ENCODE data around the gene EML6.

The EML6 gene

DNA sequence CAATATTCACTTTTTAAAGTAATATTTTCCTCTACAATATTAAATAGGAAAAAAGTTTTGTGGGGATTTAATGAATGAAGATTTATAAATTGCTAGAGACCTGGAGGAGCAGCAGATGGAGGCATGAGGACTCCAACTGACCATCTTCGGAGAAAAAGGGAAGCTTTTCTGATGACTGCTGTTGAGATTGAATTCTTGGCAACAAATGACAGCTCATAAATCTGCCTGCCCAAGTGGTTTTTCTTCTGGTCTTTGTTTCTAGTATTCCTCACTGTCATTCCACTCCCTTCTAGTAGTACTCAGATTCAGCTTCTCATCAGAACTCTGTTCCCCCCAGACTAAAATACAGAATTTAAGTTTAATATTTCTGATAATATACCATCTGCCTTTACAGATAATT lies 157.0 kb downstream of the EML6 start:
- no peak for DNase-seq (ENCODE audit: low spot score)

DNA sequence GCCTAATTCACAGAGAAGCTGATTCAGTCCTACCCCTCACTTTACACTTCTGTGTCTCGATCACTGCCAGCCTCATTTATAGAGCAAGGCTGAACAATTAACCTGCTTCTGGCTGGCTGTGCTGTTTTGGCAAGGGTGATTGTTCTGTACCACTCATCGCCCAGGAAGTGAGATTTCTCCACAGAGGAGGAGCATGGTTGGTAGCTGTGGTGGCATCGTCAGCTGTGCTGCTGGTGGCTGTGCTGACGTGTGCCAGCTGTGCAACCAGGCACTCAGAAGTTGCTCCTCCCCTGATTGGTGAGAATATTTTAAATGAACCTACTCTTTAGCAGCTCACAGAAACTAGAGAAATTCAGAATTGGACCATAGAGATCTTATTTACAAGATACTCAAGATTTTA lies 158.3 kb downstream of the EML6 start:
- DNase-seq (ENCODE audit: low spot score), result no peak

DNA sequence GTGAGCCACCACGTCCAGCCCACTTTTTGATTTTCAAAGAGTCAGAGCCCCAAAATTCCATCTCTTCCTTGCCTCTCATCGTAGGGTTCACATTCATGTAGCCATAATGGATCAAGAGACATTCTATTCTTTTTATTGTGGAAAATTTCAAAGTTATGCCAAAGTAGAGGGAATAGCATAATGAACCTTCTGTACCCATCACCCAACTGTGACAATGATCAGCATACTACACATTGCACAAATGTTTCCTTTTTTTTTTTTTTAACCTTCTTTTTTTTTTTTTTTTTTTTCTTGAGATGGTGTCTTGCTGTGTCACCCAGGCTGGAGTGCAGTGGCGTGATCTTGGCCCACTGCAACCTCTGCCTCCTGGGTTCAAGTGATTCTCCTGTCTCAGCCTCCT lies 162.4 kb downstream of the EML6 start:
- no peak for DNase-seq (ENCODE audit: low spot score)

DNA sequence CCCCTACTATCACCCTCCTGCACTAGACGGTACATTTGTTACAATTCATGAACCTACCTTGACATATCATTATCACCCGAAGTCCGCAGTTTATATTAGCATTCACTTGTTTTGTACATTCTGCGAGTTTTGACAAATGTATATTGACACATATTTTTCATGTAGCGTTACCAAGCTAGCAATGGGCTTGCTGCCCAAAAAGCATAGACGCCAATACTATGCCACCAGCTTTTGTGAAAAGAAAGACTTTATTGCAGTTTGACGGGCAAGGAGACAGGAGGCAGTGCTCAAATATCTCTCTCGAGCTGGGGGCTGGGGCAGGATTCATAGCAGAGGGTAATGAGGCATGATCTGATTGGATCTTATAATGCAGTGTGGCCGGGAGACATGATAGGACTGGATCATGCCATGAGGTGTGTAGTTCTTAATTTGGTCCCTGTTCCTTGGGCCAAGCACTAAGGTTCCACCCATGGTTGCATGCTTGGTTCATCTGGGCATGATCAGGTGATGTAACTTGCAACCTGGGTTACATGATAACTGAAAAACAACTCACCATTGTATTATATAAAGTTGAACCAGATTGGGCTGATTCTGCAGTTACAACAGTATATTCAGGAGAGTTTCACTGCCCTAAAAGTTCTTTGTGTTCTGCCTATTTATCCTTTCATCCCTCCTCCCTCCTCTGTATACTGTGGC lies 164.5 kb downstream of the EML6 start:
- no peak for DNase-seq (ENCODE audit: low spot score)

DNA sequence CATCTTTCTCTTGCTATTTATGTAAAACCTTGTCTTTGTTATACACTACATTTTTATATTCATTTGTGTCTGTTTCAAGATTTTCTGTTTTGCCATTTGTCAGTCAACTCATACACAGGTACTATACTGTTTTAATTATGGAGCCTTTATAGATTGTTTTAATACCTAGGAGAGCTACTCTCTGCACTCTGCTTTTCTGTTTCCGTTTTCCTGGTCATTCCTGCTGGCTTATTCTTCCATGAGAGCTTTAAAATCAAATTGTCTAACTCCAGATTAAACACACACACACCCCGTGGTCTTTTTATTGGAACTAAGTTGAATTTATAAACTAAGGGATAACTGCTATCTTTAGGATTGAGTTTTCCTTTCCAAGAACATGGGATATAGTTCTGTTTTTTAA lies 165.6 kb downstream of the EML6 start:
- DNase-seq (ENCODE audit: low spot score), result no peak

DNA sequence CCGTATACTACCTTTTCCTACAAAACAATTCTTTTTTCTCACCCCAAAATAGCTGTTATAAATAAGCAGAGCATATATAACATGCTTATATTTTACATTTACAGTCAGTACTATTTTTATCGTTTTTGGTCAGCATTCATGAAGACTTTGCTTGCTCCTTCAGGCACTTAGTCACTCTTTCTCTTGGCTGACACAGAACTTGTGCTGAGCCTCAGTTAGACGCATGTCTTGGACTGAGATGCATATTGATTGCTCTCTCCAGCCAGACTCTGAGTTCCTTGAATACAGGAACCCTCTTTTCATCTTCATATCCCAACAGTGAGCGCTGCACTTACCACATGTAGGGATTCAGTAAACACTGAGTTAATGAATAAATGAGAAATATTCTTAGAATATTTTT lies 168.4 kb downstream of the EML6 start:
- DNase-seq (ENCODE audit: low spot score), result no peak

DNA sequence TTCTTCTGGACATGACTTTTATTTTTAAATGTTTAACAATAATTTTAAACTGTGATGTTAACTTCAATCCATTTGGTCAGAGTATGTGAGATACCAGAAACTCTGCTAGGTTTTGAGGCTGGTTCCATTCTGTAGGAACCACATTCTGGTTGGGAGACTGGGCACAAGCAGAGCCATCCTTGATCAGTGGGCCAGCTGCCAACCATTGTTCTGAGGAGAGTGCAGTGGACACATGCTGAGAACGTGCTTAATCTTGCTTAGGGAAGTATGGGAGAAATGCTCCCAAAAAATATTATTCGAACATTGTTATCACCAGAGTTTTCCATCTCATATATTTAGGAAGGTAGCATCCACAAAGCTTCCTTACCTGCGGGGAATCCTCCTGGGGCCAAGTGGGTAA lies 171.0 kb downstream of the EML6 start:
- no peak for DNase-seq (ENCODE audit: low spot score)

DNA sequence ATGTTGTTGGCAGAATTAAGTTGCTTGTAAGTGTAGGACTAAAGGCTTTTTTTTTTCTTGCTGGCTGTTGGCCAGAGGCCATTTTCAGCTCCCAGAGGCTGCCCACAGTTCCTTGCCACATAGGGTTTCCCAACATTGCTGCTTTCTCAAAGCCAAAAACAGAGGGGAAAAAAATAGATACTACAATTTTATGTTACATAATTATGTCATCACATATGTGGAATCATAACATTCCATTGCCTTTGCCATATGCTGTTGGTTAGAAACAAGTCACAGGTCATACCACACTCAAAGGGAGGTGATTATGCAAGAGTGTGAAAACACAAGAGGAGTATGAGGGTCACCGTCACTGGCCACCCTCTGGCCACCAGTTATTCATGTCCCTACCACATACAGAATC lies 172.3 kb downstream of the EML6 start:
- DNase-seq (ENCODE audit: low spot score), result peak; percentile 23

DNA sequence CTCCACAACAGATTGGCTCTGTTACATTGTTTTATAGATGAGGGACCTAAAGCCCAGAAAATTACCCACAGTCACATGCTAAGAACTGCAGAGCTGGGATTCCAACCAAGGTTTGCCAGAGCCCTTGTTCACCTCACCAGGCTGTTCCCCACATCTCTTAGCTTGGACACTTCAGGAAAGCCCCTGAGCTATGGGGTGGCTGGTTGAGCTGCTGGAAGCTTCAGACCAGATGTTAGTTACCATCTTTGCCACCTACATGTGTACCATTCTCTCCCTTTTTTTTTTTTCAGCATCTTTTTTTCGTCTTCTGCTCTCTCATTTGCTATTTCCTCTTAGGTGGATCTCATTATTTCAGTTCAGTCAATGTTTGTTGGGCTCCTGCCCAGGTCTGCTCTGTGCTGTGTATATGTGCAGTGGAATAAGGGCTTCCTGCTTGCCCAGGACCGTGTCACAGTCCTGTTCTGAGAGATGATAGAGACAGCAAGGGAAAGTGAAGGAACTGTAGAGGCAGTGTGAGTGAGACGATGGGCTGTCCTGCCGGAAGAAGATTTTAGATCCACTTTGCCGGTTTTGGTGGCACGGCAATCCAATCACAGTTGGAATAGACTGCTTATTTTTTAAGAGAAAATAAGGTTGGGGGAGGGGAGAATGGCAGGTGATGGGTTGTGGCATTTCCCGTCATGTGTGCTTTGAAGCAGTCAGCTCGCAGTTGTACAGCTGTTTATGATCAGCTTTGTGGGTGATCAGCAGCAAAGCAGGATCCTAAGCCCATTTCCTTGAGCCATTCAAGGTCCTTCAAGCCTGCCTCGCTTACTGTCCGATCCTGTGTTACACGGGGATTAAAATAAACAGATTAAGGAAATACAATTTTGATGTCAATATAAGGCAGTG lies 174.2 kb downstream of the EML6 start:
- DNase-seq (ENCODE audit: low spot score), result no peak

DNA sequence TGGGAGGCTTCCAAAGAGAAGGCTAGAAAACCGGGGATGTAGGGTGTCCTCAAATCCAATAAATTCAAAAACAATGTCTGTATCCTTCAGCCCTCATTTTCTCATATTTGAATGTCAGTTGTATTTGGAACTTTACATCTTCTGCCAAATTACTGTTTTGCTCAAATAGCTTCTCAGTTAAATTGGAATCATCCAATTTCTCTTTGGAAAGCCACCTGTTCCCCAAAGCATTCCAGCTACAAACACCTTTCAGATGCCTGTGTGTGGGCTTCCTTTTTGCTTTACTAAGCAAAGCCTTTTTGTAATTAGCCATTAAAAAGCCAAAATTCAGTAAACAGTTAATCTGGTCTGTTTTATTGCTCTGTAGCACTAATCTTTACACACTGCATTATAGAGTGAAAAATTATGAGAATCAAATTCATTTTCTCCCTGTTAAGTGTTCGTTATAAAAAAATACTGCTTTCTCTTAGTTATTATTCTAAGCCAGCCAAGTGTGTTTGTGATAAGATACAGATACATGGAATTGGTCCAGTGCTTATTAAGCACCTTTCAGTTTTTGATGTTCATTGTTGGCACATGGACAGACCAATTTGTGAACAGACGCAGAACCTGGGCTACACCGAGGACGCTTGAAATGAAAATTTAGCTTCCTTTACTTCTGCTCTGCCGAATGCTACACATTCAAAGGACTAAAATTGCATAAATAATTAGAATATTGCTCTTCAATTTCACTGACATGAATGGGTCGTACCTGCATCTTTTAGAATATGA lies 175.2 kb downstream of the EML6 start:
- DNase-seq (ENCODE audit: low spot score), result no peak

DNA sequence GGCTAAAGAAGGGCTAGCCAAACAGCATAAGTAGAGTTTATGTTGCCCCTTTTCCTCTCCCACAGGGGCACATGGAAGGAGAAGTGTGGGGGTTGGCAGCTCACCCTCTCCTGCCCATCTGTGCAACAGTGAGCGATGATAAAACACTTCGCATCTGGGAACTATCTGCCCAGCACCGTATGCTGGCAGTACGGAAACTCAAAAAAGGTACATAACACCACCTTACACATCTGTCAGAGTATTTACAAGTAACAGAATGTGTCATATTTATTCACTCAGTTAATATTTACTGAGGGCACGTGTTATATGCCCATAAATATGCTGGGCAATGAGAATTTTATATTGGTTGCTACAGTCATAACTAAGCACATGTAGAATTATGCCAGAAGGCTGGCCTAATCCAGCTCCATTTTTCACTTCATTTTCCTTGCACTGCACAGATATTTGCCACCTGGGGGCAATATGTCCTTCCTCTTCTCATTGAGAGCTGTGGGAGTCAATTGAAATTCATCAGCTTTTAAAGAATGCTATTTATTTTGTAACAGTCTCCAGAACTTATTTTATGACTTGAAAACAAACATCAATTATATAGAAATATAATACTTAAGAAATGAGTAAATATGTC lies 176.2 kb downstream of the EML6 start:
- DNase-seq (ENCODE audit: low spot score), result peak; percentile 35

DNA sequence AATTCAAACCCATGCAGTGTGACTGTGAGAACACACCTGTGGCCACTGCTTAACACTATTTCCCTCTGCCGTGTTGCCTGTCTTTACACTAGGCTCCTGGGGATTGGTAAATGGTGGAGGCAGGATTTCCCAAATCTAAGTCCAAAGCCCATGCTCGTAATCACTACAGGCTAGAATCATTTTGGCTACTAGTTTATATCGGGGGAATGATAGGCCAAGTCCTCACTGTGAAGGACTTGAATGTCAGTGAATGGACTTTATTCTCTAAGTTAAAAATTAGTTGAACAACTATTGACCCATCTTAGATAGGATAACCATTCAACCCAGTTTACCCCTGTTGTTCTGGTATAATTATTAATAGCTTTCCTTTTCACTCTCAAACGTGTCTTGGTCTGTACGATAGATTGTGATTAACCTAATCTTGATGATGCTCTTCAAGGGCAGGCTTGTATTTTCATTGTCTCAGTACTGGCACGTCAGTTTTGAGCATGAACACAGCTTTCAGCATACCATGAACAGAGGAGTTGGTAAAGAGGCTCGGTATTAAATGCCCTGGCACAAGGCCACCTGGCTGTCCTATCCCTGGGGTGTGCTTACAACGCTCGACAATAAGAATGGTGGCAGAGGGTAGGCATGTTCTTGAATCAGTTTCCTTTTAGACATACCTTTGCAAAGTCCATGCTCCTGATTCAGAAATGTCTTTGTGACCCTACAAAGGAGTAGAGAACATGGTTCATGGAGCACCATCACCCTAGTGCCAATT lies 177.9 kb downstream of the EML6 start:
- no peak for DNase-seq (ENCODE audit: low spot score)

DNA sequence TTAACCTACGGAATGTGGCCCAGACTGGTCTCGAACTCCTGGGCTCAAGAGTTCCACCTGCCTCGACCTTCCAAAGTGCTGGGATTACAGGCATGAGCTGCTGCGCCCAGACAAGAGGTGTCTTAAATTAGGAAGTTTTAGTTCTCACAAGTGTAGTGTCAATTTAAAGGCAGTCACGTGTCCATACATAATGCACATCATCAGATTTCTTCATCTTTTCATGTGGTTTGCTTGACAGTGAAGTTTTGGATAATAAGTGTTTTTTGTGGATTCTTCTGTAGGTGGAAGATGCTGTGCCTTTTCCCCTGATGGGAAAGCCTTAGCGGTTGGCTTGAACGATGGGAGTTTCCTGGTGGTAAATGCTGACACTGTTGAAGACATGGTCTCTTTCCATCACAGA lies 179.3 kb downstream of the EML6 start:
- DNase-seq (ENCODE audit: low spot score), result no peak

DNA sequence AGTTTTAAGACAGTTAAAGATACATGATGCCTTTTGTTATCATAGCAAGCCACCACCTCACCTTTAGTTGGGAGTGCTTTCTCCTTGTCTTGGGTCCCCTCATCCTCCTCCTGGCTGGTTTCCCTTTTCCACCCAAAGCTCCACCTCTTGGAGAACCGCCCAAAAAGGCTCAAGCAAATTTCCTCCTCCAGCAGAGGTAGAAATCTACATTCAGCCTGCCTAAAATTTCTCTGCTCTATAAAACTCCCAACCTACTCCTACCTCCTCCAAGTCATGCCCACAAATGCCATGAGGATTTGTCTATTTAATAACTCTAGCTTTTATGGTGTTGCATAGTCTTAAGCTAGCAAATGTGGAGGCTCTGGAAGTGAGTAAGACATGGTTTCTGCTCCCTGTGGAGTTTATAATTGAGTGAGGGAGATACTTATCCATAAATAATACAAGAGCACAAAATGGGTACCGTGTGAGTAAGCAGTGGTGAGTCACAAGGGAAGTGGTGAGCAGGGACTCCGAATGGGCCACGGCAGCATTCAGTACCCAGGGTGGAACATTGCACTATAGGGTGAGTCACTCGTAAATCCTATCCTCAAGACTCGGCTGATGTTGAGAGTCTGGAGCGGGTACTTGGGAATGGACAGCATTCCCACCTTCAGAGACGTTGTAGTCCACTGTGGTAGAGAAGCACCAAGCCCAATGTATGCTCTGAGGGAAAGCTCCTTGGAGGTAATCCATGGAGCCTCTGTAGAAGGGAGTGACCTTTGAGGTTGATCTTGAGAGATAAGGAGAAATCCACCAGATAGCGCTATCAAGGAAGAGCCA lies 180.5 kb downstream of the EML6 start:
- DNase-seq (ENCODE audit: low spot score), result peak; percentile 98

DNA sequence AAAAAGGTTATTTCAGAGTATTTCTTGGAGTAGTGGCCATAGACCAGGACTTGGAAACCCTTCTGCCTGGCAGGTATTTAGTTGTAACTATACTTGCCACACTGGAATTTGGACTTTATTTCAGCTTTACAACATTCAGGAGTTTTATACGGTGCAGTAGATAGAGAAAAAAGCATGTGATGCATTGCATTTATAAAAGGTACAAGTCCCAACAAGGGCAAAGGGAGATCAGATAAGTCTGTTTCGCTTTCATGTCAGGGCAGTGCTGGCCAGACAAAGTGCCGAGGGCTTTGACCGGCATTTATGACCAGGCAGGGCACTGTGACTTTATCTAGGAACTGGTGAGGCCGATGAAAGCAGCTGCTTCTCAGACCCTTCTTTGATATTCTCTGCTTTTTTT lies 181.4 kb downstream of the EML6 start:
- DNase-seq (ENCODE audit: low spot score), result peak; percentile 73

DNA sequence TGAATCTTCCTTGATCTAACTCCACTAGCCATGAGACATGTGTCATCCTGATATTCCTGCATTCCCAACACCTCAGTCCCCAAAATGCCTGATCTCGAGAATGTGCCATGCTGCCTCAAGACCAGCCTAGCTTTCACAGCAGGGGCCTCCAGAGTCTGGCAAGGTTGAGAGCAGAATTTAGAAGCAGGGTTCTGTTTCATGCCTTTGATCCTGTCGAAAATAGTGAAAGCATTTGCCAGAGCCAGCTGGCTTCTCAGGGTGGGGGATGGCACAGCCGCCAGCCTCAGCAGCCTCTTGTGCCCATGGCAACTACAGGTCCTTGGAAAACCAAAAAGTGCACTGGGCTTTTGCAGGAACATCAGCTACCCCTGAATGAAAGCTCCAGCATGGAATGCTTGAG lies 183.3 kb downstream of the EML6 start:
- DNase-seq (ENCODE audit: low spot score), result no peak

DNA sequence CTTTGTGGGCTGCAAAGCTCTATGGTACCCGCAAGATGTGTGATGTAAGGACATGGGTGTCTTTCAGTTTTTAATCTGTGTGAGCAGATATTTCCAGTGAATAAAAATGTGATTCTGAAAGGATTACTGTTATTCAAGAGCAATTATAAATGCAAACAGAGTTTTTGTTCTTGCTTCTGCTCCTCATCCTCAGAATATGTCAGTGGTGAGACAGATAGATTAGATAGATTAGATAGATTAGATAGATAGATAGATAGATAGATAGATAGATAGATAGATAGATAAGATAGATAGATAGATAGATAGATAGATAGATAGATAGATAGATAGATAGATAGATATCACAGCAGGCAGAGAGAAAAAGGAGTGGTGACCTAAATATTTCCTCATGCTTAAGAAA lies 184.2 kb downstream of the EML6 start:
- DNase-seq (ENCODE audit: low spot score), result no peak

DNA sequence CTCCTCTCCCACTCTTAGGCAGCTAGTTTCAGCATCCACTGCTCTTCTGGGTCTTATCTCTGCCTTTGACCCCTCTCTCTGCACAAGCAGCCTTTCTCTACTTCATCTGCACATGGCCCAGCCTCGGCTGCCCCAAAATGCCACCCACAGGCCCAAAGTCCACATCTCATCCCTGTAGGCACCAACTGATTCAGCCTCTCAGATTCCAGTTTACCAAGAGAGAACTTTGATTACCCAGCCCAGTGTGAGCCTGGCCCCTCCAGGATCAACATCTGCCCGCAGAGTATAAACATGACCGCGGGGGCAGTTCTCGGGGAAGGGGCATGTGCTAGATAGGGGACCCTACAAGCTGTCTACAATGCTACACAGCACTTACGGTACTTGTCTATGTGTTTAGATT lies 185.1 kb downstream of the EML6 start:
- DNase-seq (ENCODE audit: low spot score), result no peak

DNA sequence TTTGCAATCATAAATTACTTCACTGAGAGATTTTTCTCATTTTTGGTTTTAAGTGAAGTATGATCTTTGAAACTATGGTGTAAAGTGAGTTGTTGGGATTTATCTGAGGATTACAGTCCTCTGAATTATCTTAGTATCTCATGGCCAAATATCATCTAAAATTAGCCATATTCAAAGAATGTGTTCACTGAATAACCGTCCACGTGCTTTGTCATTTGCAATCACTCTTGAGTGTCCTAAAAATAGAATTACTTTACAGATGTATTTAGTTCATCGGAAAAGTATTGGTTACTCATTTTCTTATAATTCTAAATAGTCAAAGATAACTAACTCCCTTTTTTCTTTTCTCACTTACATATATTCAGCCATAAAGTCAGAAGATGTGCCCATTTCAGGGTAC lies 185.5 kb downstream of the EML6 start:
- no peak for DNase-seq (ENCODE audit: low spot score)

DNA sequence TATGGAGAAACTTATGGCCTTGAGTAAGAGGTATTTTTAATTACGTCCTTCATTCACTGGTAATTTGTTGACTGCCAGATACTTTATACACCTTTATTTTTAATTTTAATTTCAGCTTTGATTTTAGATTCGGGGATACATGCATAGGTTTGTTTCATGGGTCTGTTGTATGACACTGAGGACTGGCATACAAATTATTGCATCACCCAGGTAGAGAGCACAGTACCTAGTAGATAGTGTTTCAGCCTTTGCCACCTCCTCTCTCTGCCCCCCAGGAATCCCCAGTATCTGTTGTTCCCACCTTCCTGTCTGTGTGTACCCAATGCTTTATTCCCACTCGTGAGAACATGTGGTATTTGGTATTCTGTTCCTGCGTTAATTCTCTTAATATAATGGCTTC lies 188.8 kb downstream of the EML6 start:
- DNase-seq (ENCODE audit: low spot score), result no peak

DNA sequence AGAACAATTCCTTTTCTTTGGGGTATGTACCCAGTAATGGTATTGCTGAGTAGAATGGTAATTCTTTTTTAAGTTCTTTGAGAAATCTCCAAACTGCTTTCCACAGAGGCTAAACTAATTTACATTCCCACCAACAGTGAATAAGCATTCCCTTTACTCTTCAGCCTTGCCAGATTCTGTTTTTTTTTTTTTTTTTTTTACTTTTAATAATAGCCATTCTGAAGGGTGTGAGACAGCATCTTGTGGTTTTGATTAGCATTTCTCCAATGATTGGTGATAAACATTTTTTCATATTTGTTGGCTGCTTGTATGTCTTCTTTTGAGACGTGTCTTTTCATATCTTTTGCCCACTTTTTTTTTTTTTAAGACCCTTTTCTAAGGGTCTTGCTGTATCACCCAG lies 189.4 kb downstream of the EML6 start:
- no peak for DNase-seq (ENCODE audit: low spot score)

Measured in LoVo (cell line).